Aorta (tissue), 5 donors: Measurements from ENCODE around the gene CELSR1. TPM values are rescaled to one million over a fixed set of nuclear protein-coding genes. Genes with fewer than 3 reads are reported as not detected.

Experiments used
- ATAC-seq: fragments of 200-7000 bp; cut with Tn5 transposase; one replicate; pipeline ENCODE4 v1.9.1; 2022; ENCODE audit warnings: moderate library complexity; ENCODE audit not compliant: low FRiP score
- DNase-seq, 2 donors: peaks; one replicate each; pipeline ENCODE4 v3.0.0-alpha.2; 2020
- H3K27ac ChIP-seq, 2 donors: one replicate each; pipeline ENCODE4 v1.5.1; 2013; ENCODE audit warnings: low read length in 2 of 2, mild to moderate bottlenecking in 2 of 2, moderate library complexity in 2 of 2, control low read depth in 1 of 2, inconsistent platforms in 1 of 2, low read depth in 1 of 2
- H3K27me3 ChIP-seq, 2 donors: one replicate each; pipeline ENCODE4 v1.6.1; 2013; ENCODE audit warnings: control low read depth in 1 of 2, low read length in 1 of 2, mild to moderate bottlenecking in 1 of 2, moderate library complexity in 1 of 2; ENCODE audit not compliant: insufficient read depth in 2 of 2, control insufficient read depth in 1 of 2
- H3K36me3 ChIP-seq, 2 donors: one replicate each; pipeline ENCODE4 v1.6.1; 2013; ENCODE audit warnings: control low read depth in 1 of 2, low read length in 1 of 2, mild to moderate bottlenecking in 1 of 2; ENCODE audit not compliant: insufficient read depth in 2 of 2, control insufficient read depth in 1 of 2
- H3K4me1 ChIP-seq, 2 donors: one replicate each; pipeline ENCODE4 v1.6.1; 2013; ENCODE audit warnings: low read length in 2 of 2, control low read depth in 1 of 2, mild to moderate bottlenecking in 1 of 2, moderate library complexity in 1 of 2; ENCODE audit not compliant: insufficient read depth in 2 of 2, control insufficient read depth in 1 of 2
- H3K4me3 ChIP-seq, 2 donors: one replicate each; pipeline ENCODE4 v1.5.1; 2013; ENCODE audit warnings: low read length in 2 of 2, control low read depth in 1 of 2, mild to moderate bottlenecking in 1 of 2
- H3K9me3 ChIP-seq: one replicate; pipeline ENCODE4 v1.6.1; 2013; ENCODE audit warnings: mild to moderate bottlenecking, low read length; ENCODE audit not compliant: control insufficient read depth
- whole genome bisulfite sequencing, 2 donors: extraction: QIAGEN DNeasy Blood & Tissue Kit; methylation state at CpG; one replicate each; pipeline ENCODE4 v1.1.7; 2013; 5-methylcytosine and 5-hydroxymethylcytosine counted together
- intact Hi-C, 2 donors: fragments of 100-400 bp; cut with DNase I; formaldehyde crosslinking; loops; one replicate each; pipeline versions ENCODE4 v1.14.2 to v1.15.0; 2022
- polyA plus RNA-seq, 2 donors: library from polyadenylated mRNA; stranded (reverse); fragments of 200-250 nt; gene quantifications; one replicate each; pipeline ENCODE4 v1.2.3, GENCODE V29; 2013
- total RNA-seq, 2 donors: library from RNA; stranded (reverse); fragmentation: NEBNext Ultra II Directional; extraction: Animal tissue kit (Norgen Biotek cat#: 25700); gene quantifications; one replicate each; pipeline ENCODE4 v1.2.1, GENCODE V29; 2021
- donor health status: healthy with polysubstance abuse.
- donor health status: Bipolar disorder and iron deficiency.
- donor health status: DM: no; HTN: no; CAD: no.
- donor health status: DM: no; HTN: no; CAD: no.
- donor health status: DM: yes; HTN: yes; CAD: no.

The CELSR1 gene
- total and polyA plus RNA-seq, 4 donors = 0.15 to 3.0 (median 1.3) TPM

- WGBS, 2 donors = 17 to 25% methylated on average over 21 of the region's 21 CpGs
- H3K27ac ChIP-seq = peak overlapping the region in 1 of 2 donors; percentile 14
- H3K4me1 ChIP-seq = no peaks in the 10 kb centered on the region
- ATAC-seq = peak; percentile 65
- no peaks in the 10 kb centered on the region for H3K27me3 ChIP-seq
- intact Hi-C loops = loop anchor here (10.0 kb wide), 2 partner anchors 193 to 543 kb away; no protein-coding TSS in a partner anchor
- no peaks in the 10 kb centered on the region for H3K9me3 ChIP-seq
- no peak overlapping the region for H3K4me3 ChIP-seq
- H3K36me3 ChIP-seq = no peaks in the 10 kb centered on the region
- peak in 1 of 2 donors; percentile 85 for DNase-seq
These were observed 9.9 kb upstream of the CELSR1 start for GRCh38 chr22:46547179-46547882.

- intact Hi-C loops = loop anchor here (10.0 kb wide), 2 partner anchors 192 to 542 kb away; no protein-coding TSS in a partner anchor
- peak overlapping the region in 1 of 2 donors; percentile 4 for H3K27ac ChIP-seq
- no peak overlapping the region for H3K4me3 ChIP-seq
These were observed 9.2 kb upstream of the CELSR1 start for GRCh38 chr22:46546466-46547178.

GRCh38 chr22:46545086-46545792 is 7.8 kb upstream of the CELSR1 start:
- Histone ChIP-seq H3K27ac (no peak overlapping the region), H3K4me1 (no peaks in the 10 kb centered on the region), H3K27me3 (no peaks in the 10 kb centered on the region), H3K9me3 (no peaks in the 10 kb centered on the region), H3K36me3 (no peaks in the 10 kb centered on the region), H3K4me3 (no peak overlapping the region)
- ATAC-seq (no peak), DNase-seq (peak in 1 of 2 donors; percentile 38)
- intact Hi-C loops = loop anchor here (10.0 kb wide), 2 partner anchors 190 to 540 kb away; no protein-coding TSS in a partner anchor
- WGBS, 2 donors = 62 to 70% methylated on average over 10 of the region's 10 CpGs

More at GRCh38 chr22:46546466-46547178, 9.2 kb upstream of the CELSR1 start:
- no peaks in the 10 kb centered on the region for H3K36me3 ChIP-seq
- DNase-seq (peak in 1 of 2 donors; percentile 81), ATAC-seq (no peak)
- no peaks in the 10 kb centered on the region for H3K4me1 ChIP-seq
- H3K27me3 ChIP-seq = no peaks in the 10 kb centered on the region
- WGBS, 2 donors = 69 to 71% methylated on average over 14 of the region's 14 CpGs
- H3K9me3 ChIP-seq = no peaks in the 10 kb centered on the region

- H3K4me1 ChIP-seq = no peaks in the 10 kb centered on the region
- no peak overlapping the region for H3K4me3 ChIP-seq
- ATAC-seq (peak; percentile 90), DNase-seq (peak; percentile 83 to 88)
- H3K36me3 ChIP-seq = no peaks in the 10 kb centered on the region
- no peak overlapping the region for H3K27ac ChIP-seq
- H3K9me3 ChIP-seq = no peaks in the 10 kb centered on the region
- WGBS, 2 donors = 19 to 26% methylated on average over 27 of the region's 27 CpGs
- intact Hi-C loops = loop anchor here (2.0 to 10.0 kb wide), 4 partner anchors 173 to 537 kb away; no protein-coding TSS in a partner anchor
- H3K27me3 ChIP-seq = no peaks in the 10 kb centered on the region
These were observed 4.9 kb upstream of the CELSR1 start for GRCh38 chr22:46542011-46542985.

- Histone ChIP-seq H3K9me3 (no peaks in the 10 kb centered on the region), H3K4me3 (no peak overlapping the region), H3K27ac (no peak overlapping the region), H3K4me1 (no peaks in the 10 kb centered on the region), H3K36me3 (no peaks in the 10 kb centered on the region), H3K27me3 (no peaks in the 10 kb centered on the region)
- WGBS, 2 donors = 83 to 88% methylated on average over 7 of the region's 7 CpGs
- no peak for ATAC-seq
- no peak for DNase-seq
- intact Hi-C loops = loop anchor here (5.0 to 10.0 kb wide), 3 partner anchors 187 to 537 kb away; no protein-coding TSS in a partner anchor
These were observed 4.1 kb upstream of the CELSR1 start for GRCh38 chr22:46541536-46541935.

GRCh38 chr22:46540874-46541273 is 3.5 kb upstream of the CELSR1 start:
- H3K9me3 ChIP-seq = no peaks in the 10 kb centered on the region
- intact Hi-C loops = loop anchor here (5.0 to 10.0 kb wide), 3 partner anchors 186 to 536 kb away; no protein-coding TSS in a partner anchor
- no peak for ATAC-seq
- no peaks in the 10 kb centered on the region for H3K36me3 ChIP-seq
- no peak overlapping the region for H3K27ac ChIP-seq
- WGBS, 2 donors = 96 to 97% methylated on average over 5 of the region's 5 CpGs
- no peak overlapping the region for H3K4me3 ChIP-seq
- no peaks in the 10 kb centered on the region for H3K27me3 ChIP-seq
- H3K4me1 ChIP-seq = no peaks in the 10 kb centered on the region
- no peak for DNase-seq

GRCh38 chr22:46539169-46539568 is 1.7 kb upstream of the CELSR1 start:
- intact Hi-C loops = no loop called here
- Histone ChIP-seq H3K4me3 (no peak overlapping the region), H3K9me3 (no peaks in the 10 kb centered on the region), H3K27me3 (no peaks in the 10 kb centered on the region), H3K27ac (no peak overlapping the region), H3K4me1 (no peaks in the 10 kb centered on the region), H3K36me3 (no peaks in the 10 kb centered on the region)
- WGBS, 2 donors = 86 to 89% methylated on average over 9 of the region's 9 CpGs
- ATAC-seq (no peak), DNase-seq (no peak)

GRCh38 chr22:46538814-46539160 is 1.4 kb upstream of the CELSR1 start:
- Histone ChIP-seq H3K9me3 (no peaks in the 10 kb centered on the region), H3K27me3 (no peaks in the 10 kb centered on the region), H3K27ac (no peak overlapping the region), H3K4me1 (no peaks in the 10 kb centered on the region), H3K36me3 (no peaks in the 10 kb centered on the region), H3K4me3 (no peak overlapping the region)
- DNase-seq (no peak), ATAC-seq (no peak)
- 13 to 16% methylated on average over 13 of the region's 13 CpGs for WGBS, 2 donors
- intact Hi-C loops = no loop called here
